Esophagus muscularis mucosa (tissue), 3 donors: ENCODE data around the gene SCFD2.
"Not testable (repeated sequence)": the region's sequence is repeated elsewhere in the genome, so short reads cannot be mapped to it uniquely, and the experiment has no call there.

Experiments used
- POLR2A ChIP-seq: fragments of 450-650 bp; IDR thresholded peaks from one replicate; pipeline ENCODE4 v1.6.1; 2017; ENCODE audit warnings: antibody characterized with exemption, moderate library complexity, mild to moderate bottlenecking, low read depth
- POLR2AphosphoS5 ChIP-seq, 2 donors: sonication (generic); formaldehyde crosslinking; IDR thresholded peaks; one replicate each; pipeline ENCODE4 v1.6.1; 2017; ENCODE audit warnings: antibody characterized with exemption in 2 of 2
- TF ChIP-seq, protein P1 (sequence below), 3 experiments: fragments of 200-600 bp in 2 of 3; fragments of 450-650 bp in 1 of 3; sonication (generic) in 2 of 3; IDR thresholded peaks; one replicate each; pipeline ENCODE4 v1.5.1; 2017 to 2019; ENCODE audit warnings: antibody characterized with exemption in 3 of 3, mild to moderate bottlenecking in 2 of 3, moderate library complexity in 1 of 3

DNA sequence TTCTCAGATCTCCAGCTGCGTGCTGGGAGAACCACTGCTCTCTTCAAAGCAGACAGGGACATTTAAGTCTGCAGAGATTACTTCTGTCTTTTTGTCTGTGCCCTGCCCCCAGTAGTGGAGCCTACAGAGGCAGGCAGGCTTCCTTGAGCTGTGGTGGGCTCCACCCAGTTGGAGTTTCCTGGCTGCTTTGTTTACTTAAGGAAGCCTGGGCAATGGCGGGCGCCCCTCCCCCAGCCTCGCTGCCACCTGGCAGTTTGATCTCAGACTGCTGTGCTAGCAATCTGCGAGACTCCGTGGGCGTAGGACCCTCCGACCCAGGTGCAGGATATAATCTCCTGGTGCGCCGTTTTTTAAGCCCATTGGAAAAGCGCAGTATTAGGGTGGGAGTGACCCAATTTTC, 43.6 kb upstream of the SCFD2 start:
- TF ChIP-seq POLR2A; POLR2AphosphoS5 (IDR thresholded peaks at IDR 0.05): not testable (repeated sequence)
- TF ChIP-seq, protein P1, sequence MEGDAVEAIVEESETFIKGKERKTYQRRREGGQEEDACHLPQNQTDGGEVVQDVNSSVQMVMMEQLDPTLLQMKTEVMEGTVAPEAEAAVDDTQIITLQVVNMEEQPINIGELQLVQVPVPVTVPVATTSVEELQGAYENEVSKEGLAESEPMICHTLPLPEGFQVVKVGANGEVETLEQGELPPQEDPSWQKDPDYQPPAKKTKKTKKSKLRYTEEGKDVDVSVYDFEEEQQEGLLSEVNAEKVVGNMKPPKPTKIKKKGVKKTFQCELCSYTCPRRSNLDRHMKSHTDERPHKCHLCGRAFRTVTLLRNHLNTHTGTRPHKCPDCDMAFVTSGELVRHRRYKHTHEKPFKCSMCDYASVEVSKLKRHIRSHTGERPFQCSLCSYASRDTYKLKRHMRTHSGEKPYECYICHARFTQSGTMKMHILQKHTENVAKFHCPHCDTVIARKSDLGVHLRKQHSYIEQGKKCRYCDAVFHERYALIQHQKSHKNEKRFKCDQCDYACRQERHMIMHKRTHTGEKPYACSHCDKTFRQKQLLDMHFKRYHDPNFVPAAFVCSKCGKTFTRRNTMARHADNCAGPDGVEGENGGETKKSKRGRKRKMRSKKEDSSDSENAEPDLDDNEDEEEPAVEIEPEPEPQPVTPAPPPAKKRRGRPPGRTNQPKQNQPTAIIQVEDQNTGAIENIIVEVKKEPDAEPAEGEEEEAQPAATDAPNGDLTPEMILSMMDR (IDR thresholded peaks at IDR 0.05): not testable (repeated sequence)
